Vagina (tissue), 2 donors: Measurements from ENCODE around the gene RBM41. TPM values are rescaled to one million over a fixed set of nuclear protein-coding genes. Genes with fewer than 3 reads are reported as not detected.

ENCODE experiments used
- DNase-seq, 2 donors: peaks; one replicate each; pipeline ENCODE4 v3.0.0-alpha.2; 2017; ENCODE audit errors: extremely low spot score in 2 of 2
- H3K27ac ChIP-seq: fragments of 200-600 bp; sonication (generic); one replicate; pipeline ENCODE4 v1.5.1; 2019
- H3K27me3 ChIP-seq: fragments of 200-600 bp; sonication (generic); one replicate; pipeline ENCODE4 v1.5.1; 2019
- H3K36me3 ChIP-seq, 2 donors: fragments of 200-600 bp; sonication (generic); one replicate each; pipeline ENCODE4 v1.5.1; 2017 to 2019
- H3K4me1 ChIP-seq: fragments of 200-600 bp; sonication (generic); one replicate; pipeline ENCODE4 v1.5.1; 2019
- H3K4me3 ChIP-seq, 2 donors: fragments of 200-600 bp; sonication (generic); 1 replicate in 1 of 2; 2 replicates in 1 of 2; pipeline ENCODE4 v1.5.1; 2016 to 2019
- H3K9me3 ChIP-seq: fragments of 200-600 bp; sonication (generic); one replicate; pipeline ENCODE4 v1.5.1; 2019
- CTCF ChIP-seq, 3 experiments: fragments of 450-650 bp in 2 of 3; fragments of 200-600 bp in 1 of 3; sonication (generic) in 1 of 3; IDR thresholded peaks; one replicate each; pipeline ENCODE4 v1.5.1; 2017 to 2019; ENCODE audit warnings: antibody characterized with exemption in 3 of 3, mild to moderate bottlenecking in 2 of 3, moderate library complexity in 2 of 3
- POLR2A ChIP-seq, 2 donors: fragments of 450-650 bp; IDR thresholded peaks; one replicate each; pipeline ENCODE4 v1.6.1; 2017; ENCODE audit warnings: antibody characterized with exemption in 2 of 2, mild to moderate bottlenecking in 2 of 2, moderate library complexity in 2 of 2
- POLR2AphosphoS5 ChIP-seq, 2 donors: sonication (generic); formaldehyde crosslinking; IDR thresholded peaks; one replicate each; pipeline ENCODE4 v1.9.0; 2017; ENCODE audit warnings: antibody characterized with exemption in 2 of 2, mild to moderate bottlenecking in 2 of 2, low read depth in 1 of 2; ENCODE audit not compliant: insufficient read depth in 1 of 2
- intact Hi-C: fragments of 100-400 bp; cut with DNase I; formaldehyde crosslinking; loops from one replicate; pipeline ENCODE4 v1.15.1; 2023
- total RNA-seq: library from RNA; depleted of rRNA; stranded (reverse); fragments of >200 nt; gene quantifications from one replicate; pipeline ENCODE4 v1.2.3, GENCODE V29; 2016

RBM41 gene
- total RNA-seq, 1 donor from 2014 or later, result 11.5 TPM

GRCh38 chrX:107054978-107055377 lies 63.6 kb downstream of the RBM41 start:
- Histone ChIP-seq H3K9me3 (no peaks in the 10 kb centered on the region), H3K36me3 (no peaks in the 10 kb centered on the region), H3K4me3 (no peak overlapping the region), H3K27me3 (no peaks in the 10 kb centered on the region), H3K4me1 (no peaks in the 10 kb centered on the region), H3K27ac (no peak overlapping the region)
- DNase-seq, result no peak
- TF ChIP-seq POLR2A (IDR thresholded peaks at IDR 0.05) (no peak), POLR2AphosphoS5 (IDR thresholded peaks at IDR 0.05; ENCODE audit: insufficient read depth in 1 of 2, low read depth in 1 of 2) (no peak)
- intact Hi-C loops, result no loop called here

- Histone ChIP-seq H3K27me3 (no peaks in the 10 kb centered on the region), H3K4me1 (no peaks in the 10 kb centered on the region), H3K36me3 (no peaks in the 10 kb centered on the region), H3K9me3 (no peaks in the 10 kb centered on the region), H3K4me3 (no peak overlapping the region), H3K27ac (no peak overlapping the region)
- TF ChIP-seq CTCF (IDR thresholded peaks at IDR 0.05) (no peak), POLR2A (IDR thresholded peaks at IDR 0.05) (no peak), POLR2AphosphoS5 (IDR thresholded peaks at IDR 0.05; ENCODE audit: insufficient read depth in 1 of 2, low read depth in 1 of 2) (no peak)
- intact Hi-C loops, result no loop called here
- DNase-seq, result no peak
Measured at GRCh38 chrX:107050195-107050709, 68.4 kb downstream of the RBM41 start.

GRCh38 chrX:107047622-107048021 lies 71.0 kb downstream of the RBM41 start:
- H3K9me3 ChIP-seq, result no peaks in the 10 kb centered on the region
- DNase-seq, result no peak
- intact Hi-C loops, result no loop called here
- H3K27me3 ChIP-seq, result no peaks in the 10 kb centered on the region
- TF ChIP-seq POLR2A (IDR thresholded peaks at IDR 0.05) (no peak), CTCF (IDR thresholded peaks at IDR 0.05) (no peak), POLR2AphosphoS5 (IDR thresholded peaks at IDR 0.05; ENCODE audit: insufficient read depth in 1 of 2, low read depth in 1 of 2) (no peak)
- no peak overlapping the region for H3K4me3 ChIP-seq
- no peaks in the 10 kb centered on the region for H3K36me3 ChIP-seq
- H3K27ac ChIP-seq, result no peak overlapping the region
- H3K4me1 ChIP-seq, result no peaks in the 10 kb centered on the region

- DNase-seq, result no peak
- intact Hi-C loops, result no loop called here
- Histone ChIP-seq H3K27me3 (no peaks in the 10 kb centered on the region), H3K4me3 (no peak overlapping the region), H3K4me1 (no peaks in the 10 kb centered on the region), H3K27ac (no peak overlapping the region), H3K9me3 (no peaks in the 10 kb centered on the region), H3K36me3 (no peaks in the 10 kb centered on the region)
- TF ChIP-seq POLR2AphosphoS5 (IDR thresholded peaks at IDR 0.05; ENCODE audit: insufficient read depth in 1 of 2, low read depth in 1 of 2), result no peak
- no peak for TF ChIP-seq CTCF (IDR thresholded peaks at IDR 0.05)
- TF ChIP-seq POLR2A (IDR thresholded peaks at IDR 0.05), result no peak
Measured at GRCh38 chrX:107029752-107030151, 88.9 kb downstream of the RBM41 start.

- H3K4me3 ChIP-seq, result no peak overlapping the region
- DNase-seq, result no peak
- H3K36me3 ChIP-seq, result no peaks in the 10 kb centered on the region
- no peak overlapping the region for H3K27ac ChIP-seq
- no peaks in the 10 kb centered on the region for H3K27me3 ChIP-seq
- TF ChIP-seq POLR2AphosphoS5 (IDR thresholded peaks at IDR 0.05; ENCODE audit: insufficient read depth in 1 of 2, low read depth in 1 of 2) (no peak), CTCF (IDR thresholded peaks at IDR 0.05) (no peak), POLR2A (IDR thresholded peaks at IDR 0.05) (no peak)
- H3K9me3 ChIP-seq, result no peaks in the 10 kb centered on the region
- intact Hi-C loops, result no loop called here
- H3K4me1 ChIP-seq, result no peaks in the 10 kb centered on the region
Measured at GRCh38 chrX:107025545-107025944, 93.1 kb downstream of the RBM41 start.
